HuH-7 (cell line): ENCODE data around the gene C1RL.
"Not testable (repeated sequence)": the region's sequence is repeated elsewhere in the genome, so short reads cannot be mapped to it uniquely, and the experiment has no call there.

Experiments
- DNase-seq: peaks from one replicate; pipeline ENCODE4 v3.0.0; 2011; ENCODE audit warnings: low spot score

Gene C1RL

DNA sequence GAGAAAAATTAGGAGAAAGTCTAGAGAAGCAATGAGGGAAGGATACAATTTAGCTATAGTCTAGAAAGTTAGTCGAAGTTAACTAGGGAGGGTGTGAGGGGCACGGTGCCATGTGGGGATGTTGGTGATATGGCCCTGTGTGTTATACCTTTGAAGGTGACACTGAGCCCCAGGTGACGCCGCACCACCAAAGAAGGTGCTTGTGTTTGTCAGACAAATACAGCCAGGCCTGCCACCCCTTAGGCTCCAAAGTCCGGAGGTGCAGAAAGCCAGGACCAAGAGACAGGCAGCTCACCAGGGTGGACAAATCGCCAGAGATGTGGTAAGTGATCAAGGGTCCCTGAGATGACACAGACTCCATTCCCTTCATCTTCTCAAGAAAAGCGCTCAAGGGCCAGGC is 47.4 kb downstream of the C1RL start:
- no peak for DNase-seq

- DNase-seq = no peak
Measured at GRCh38 chr12:7061138-7061537, 47.9 kb downstream of the C1RL start.

- peak; percentile 79 for DNase-seq
Measured at GRCh38 chr12:7060353-7060954, 48.6 kb downstream of the C1RL start, which contains the start of gene C1S. Gene C1S (plus strand): TSS chr12:7060718. CDS start chr12:7061913, 1,195 bp downstream.

- no peak for DNase-seq
Measured at GRCh38 chr12:7059780-7060179, 49.2 kb downstream of the C1RL start.

DNA sequence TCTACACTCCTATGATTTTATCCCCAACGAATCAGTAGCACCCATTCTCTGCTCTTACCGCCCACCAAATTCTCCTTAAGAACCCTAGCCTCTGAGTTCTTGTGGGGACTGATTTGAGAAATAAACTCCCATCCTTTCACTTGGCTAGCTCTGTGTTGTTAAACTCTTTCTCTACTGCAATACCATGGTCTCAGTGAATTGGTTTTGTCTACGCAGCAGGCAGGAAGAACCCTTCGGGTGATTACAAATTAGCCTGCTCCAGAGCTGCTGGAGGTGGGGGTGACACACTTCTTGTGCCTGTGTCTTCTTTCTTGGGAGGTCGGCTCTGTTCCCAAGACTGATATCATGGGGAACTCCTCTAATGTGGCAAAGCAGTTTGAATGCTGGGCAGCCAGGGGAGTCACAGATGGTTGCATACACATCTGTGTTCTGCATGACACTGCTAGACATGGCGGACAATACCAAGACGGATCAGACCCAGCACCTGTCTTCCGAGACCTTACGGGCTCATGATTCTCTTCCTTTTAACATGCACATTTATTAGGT is 50.1 kb downstream of the C1RL start:
- no peak for DNase-seq

- no peak for DNase-seq
Measured at GRCh38 chr12:7058163-7058845, 50.7 kb downstream of the C1RL start.

DNA sequence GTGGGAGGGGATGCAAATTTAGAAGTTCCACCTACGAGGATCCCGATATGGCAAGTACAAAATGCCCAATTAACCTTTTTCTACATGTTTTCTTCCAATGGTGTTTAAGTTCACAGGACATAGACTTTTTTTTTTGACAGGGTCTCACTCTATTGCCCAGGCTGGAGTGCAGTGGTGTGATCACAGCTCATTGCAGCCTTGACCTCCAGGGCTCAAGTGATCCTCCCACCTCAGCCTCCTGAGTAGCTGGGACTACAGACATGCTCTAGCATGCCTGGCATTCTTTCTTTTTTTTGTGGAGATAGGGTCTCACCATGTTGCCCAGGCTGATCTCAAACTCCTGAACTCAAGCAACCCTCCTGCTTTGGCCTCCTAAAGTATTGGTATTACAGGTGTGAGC is 53.3 kb downstream of the C1RL start:
- DNase-seq = not testable (repeated sequence)

DNA sequence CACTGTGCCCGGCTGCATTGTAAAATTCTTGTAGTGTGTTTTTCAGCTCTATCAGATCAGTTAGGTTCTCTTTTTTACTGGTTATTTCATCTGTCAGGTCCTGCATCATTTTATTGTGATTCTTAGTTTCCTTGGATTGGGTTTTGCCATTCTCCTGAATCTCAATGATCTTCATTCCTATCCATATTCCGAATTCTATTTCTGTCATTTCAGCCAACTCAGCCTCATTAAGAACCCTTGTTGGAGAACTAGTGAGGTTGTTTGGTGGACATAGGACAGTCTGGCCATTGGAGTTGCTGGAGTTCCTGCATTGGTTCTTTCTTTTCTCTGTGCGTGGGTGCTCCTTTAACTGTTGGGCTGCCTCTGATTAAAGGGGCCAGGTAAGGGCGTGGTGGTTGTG is 54.1 kb downstream of the C1RL start:
- no peak for DNase-seq

GRCh38 chr12:7049973-7050372 is 59.0 kb downstream of the C1RL start:
- not testable (repeated sequence) for DNase-seq

DNA sequence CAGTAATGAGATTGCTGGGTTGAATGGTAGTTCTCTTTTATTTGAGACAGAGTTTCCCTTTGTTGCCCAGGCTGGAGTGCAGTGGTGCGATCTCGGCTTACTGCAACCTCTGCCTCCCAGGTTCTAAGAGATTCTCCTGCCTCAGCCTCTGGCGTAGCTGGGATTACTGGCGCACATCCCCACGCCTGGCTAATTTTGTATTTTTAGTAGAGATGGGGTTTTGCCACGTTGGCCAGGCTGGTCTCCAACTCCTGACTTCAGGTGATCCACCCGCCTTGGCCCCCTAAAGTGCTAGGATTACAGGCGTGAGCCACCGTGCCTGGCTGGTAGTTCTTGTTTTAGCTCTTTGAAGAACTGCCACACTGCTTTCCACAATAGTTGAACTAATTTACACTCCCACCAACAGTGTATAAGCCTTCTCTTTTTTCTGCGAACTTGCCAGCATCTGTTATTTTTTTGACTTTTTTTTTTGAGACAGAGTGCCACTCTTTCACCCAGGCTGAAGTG is 59.5 kb downstream of the C1RL start:
- DNase-seq = not testable (repeated sequence)

GRCh38 chr12:7047306-7047705 is 61.7 kb downstream of the C1RL start:
- no peak for DNase-seq

DNA sequence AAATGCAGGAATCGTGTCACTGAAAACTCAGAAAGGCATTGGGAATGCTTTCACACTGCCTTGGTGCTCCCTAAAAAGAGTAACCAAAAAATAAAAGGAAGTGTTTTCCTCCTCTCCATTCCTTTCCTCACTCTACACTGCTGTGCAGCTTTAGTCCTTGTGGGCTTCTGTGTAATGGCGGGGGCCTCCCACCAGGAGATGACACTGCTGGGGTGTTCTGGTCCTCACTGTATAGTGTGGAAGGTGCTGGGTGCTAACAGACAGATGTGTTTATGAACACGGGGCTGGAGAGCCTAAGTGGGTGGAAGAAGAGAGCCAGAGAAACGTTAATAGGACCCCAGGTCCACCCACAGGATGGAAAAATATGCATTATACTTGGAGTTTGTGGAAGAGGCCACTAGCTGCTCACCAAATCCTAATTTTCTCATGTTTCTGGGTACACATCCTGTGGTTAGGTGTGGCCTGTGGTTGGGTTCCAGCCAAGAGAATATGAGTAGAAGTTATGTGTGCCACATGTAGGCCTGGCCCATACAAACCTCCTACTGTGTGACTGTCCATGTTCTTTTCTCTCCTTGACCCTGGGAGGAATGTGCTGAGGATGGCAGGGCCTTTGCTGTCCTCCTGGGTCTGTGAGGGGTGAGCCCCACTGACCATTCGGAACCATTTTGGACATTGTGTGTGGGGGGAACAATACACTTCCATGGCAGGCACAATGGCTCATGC is 62.5 kb downstream of the C1RL start:
- DNase-seq = no peak

DNA sequence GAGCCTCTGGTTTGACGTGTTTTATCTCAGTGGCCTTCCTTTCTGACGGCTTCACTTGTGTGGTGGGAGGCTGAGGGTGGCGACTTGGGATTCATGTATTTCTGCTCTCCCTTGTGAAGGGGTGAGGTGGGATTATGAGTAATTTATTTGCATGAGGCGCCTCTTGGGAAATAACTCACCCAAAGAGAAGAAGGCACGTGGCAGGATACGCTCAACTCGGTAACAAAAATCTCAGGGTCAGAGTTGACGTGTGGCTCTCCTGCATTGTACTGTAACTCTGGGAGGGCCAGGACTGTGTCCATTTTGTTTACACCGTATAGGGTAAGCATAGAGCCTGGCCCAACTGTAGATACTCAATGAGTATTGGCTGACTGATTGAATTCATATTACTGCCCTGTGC is 63.1 kb downstream of the C1RL start:
- DNase-seq = no peak
